GM12875 (cell line): ENCODE results near the gene NIPAL3.
"Not testable (repeated sequence)": the region's sequence is repeated elsewhere in the genome, so short reads cannot be mapped to it uniquely, and the experiment has no call there.

Experiments used
- H3K4me3 ChIP-seq: one replicate; pipeline ENCODE4 v1.5.1; 2011; ENCODE audit warnings: low read depth, low read length, control low read depth
- CTCF ChIP-seq: IDR thresholded peaks from 2 replicates; pipeline ENCODE4 v1.5.1; 2011; ENCODE audit warnings: low read depth, mild to moderate bottlenecking, control low read depth, inconsistent platforms, low read length, moderate library complexity, borderline replicate concordance; ENCODE audit not compliant: insufficient read depth

Gene NIPAL3

GRCh38 chr1:24437631-24438396 is 22.2 kb downstream of the NIPAL3 start:
- no peak for TF ChIP-seq CTCF
- H3K4me3 ChIP-seq = no peak overlapping the region

- no peak for TF ChIP-seq CTCF
- no peak overlapping the region for H3K4me3 ChIP-seq
These were observed 22.9 kb downstream of the NIPAL3 start for GRCh38 chr1:24438423-24438901.

GRCh38 chr1:24440436-24440835 is 24.8 kb downstream of the NIPAL3 start:
- TF ChIP-seq CTCF = no peak
- H3K4me3 ChIP-seq = no peak overlapping the region

GRCh38 chr1:24441480-24441879 is 25.9 kb downstream of the NIPAL3 start:
- TF ChIP-seq CTCF = no peak
- no peak overlapping the region for H3K4me3 ChIP-seq

GRCh38 chr1:24441996-24442668 is 26.5 kb downstream of the NIPAL3 start:
- TF ChIP-seq CTCF = no peak
- H3K4me3 ChIP-seq = no peak overlapping the region

- no peak for TF ChIP-seq CTCF
- no peak overlapping the region for H3K4me3 ChIP-seq
These were observed 27.2 kb downstream of the NIPAL3 start for GRCh38 chr1:24442764-24443163.

- H3K4me3 ChIP-seq = no peak overlapping the region
- no peak for TF ChIP-seq CTCF
These were observed 27.6 kb downstream of the NIPAL3 start for GRCh38 chr1:24443241-24443656.

GRCh38 chr1:24446446-24446845 is 30.8 kb downstream of the NIPAL3 start:
- H3K4me3 ChIP-seq = not testable (repeated sequence)
